ENCODE measurements around the gene ATP8A2.

The ATP8A2 gene

GRCh38 chr13:25406377-25406776 is 34.6 kb downstream of the ATP8A2 start:
- no peak overlapping the region for H3K4me3 ChIP-seq (ENCODE audit: low read depth, low read length)
- TF ChIP-seq CTCF (IDR thresholded peaks at IDR 0.05; ENCODE audit: low read depth, low read length): no peak

- no peak overlapping the region for H3K4me3 ChIP-seq (ENCODE audit: low read depth, low read length)
- no peak for TF ChIP-seq CTCF (IDR thresholded peaks at IDR 0.05; ENCODE audit: low read depth, low read length)
Measured at GRCh38 chr13:25409938-25410337, 38.2 kb downstream of the ATP8A2 start.

- TF ChIP-seq CTCF (IDR thresholded peaks at IDR 0.05; ENCODE audit: low read depth, low read length): no peak
- H3K4me3 ChIP-seq (ENCODE audit: low read depth, low read length): no peak overlapping the region
Measured at GRCh38 chr13:25415241-25415640, 43.5 kb downstream of the ATP8A2 start.

GRCh38 chr13:25417535-25417934 is 45.8 kb downstream of the ATP8A2 start:
- TF ChIP-seq CTCF (IDR thresholded peaks at IDR 0.05; ENCODE audit: low read depth, low read length): no peak
- H3K4me3 ChIP-seq (ENCODE audit: low read depth, low read length): no peak overlapping the region

GRCh38 chr13:25420161-25420560 is 48.4 kb downstream of the ATP8A2 start:
- TF ChIP-seq CTCF (IDR thresholded peaks at IDR 0.05; ENCODE audit: low read depth, low read length): no peak
- no peak overlapping the region for H3K4me3 ChIP-seq (ENCODE audit: low read depth, low read length)

GRCh38 chr13:25421612-25422011 is 49.8 kb downstream of the ATP8A2 start:
- H3K4me3 ChIP-seq (ENCODE audit: low read depth, low read length): no peak overlapping the region
- TF ChIP-seq CTCF (IDR thresholded peaks at IDR 0.05; ENCODE audit: low read depth, low read length): no peak

- H3K4me3 ChIP-seq (ENCODE audit: low read depth, low read length): no peak overlapping the region
- TF ChIP-seq CTCF (IDR thresholded peaks at IDR 0.05; ENCODE audit: low read depth, low read length): no peak
Measured at GRCh38 chr13:25422153-25422552, 50.4 kb downstream of the ATP8A2 start.

Data from WI38 (cell line).